ENCODE results near the gene TECTB.

TECTB gene

DNA sequence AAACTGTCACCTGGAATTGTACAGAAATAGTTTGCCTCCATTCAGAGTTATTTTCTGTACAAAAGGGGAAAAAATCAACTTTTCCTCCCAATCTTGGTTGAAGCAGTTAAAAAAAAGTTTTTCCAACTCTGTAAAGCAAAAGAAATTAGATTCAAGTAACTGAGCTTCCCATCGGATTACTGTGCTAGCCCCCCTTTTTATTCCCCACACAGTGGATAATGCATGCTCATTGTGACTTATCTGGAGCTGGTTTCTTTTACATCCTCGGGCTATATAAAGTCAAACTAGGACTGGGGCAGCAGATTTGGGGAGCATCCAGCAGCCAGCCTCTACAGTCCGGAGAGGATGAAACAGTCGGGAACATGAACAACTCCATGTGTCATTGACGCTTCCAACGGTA, at the start of gene TECTB:
TECTB (plus strand) TSS at position 301 of the 400 bp plus-strand sequence. CDS start 335 bp downstream, outside the sequence.
- Histone ChIP-seq H3K9me3 (ENCODE audit: low read length) (no peaks in the 10 kb centered on the region), H3K9ac (ENCODE audit: low read length) (no peak within 1 kb of the TSS), H3K27me3 (ENCODE audit: control insufficient read depth in 1 of 2, insufficient read depth in 2 of 2, low read length in 2 of 2) (no peaks in the 10 kb centered on the region), H3K36me3 (ENCODE audit: insufficient read depth, low read length) (no peaks in the 10 kb centered on the region), H3K27ac (ENCODE audit: low read depth, low read length) (no peak within 1 kb of the TSS), H3K4me3 (ENCODE audit: low read depth in 1 of 2, low read length in 2 of 2) (no peak within 1 kb of the TSS), H3K4me1 (ENCODE audit: insufficient read depth, low read length) (no peaks in the 10 kb centered on the region)

DNA sequence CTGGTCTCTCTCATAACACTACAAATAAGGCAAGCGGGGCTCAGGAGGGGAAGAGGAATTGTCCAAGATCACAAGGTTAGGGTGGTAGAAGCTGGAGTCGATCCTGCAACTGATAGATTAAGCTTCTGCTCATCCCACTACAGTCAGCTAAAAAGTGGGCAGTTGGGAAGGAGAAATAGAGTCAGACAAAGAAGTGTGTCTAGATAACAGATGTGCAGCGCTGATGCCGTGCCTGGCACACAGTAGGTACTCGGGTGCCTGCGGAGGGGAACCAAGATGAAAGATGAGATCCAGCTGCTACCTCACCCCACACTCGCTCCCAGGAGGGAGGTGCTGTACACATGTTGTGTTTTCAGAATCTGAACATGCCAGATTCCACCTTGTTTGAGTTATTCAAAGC, 48.1 kb upstream of the TECTB start:
- Histone ChIP-seq H3K9me3 (ENCODE audit: low read length) (no peaks in the 10 kb centered on the region), H3K9ac (ENCODE audit: low read length) (no peak overlapping the region), H3K27ac (ENCODE audit: low read depth, low read length) (no peak overlapping the region), H3K36me3 (ENCODE audit: insufficient read depth, low read length) (no peaks in the 10 kb centered on the region), H3K4me1 (ENCODE audit: insufficient read depth, low read length) (no peaks in the 10 kb centered on the region), H3K4me3 (ENCODE audit: low read depth in 1 of 2, low read length in 2 of 2) (no peak overlapping the region), H3K27me3 (ENCODE audit: control insufficient read depth in 1 of 2, insufficient read depth in 2 of 2, low read length in 2 of 2) (no peaks in the 10 kb centered on the region)

DNA sequence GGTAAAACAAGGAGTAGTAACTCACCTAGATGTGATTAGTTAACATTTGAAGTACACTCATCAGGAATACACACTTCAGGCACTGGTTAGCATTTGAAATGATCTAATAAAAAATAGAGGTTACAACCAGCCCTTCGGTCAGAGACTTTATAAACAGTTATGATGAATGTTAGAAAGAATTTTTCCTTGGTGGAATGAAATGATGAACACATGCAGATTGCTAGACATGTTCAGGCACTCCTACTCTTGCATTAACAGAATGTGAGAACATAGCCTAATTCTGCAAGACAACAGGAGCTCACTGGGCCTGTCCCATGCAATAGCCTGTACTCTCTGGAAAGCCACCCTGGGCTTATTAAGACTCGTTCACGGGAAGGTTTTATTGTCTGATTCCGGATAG, 47.3 kb upstream of the TECTB start:
- Histone ChIP-seq H3K36me3 (ENCODE audit: insufficient read depth, low read length) (no peaks in the 10 kb centered on the region), H3K9me3 (ENCODE audit: low read length) (no peaks in the 10 kb centered on the region)

DNA sequence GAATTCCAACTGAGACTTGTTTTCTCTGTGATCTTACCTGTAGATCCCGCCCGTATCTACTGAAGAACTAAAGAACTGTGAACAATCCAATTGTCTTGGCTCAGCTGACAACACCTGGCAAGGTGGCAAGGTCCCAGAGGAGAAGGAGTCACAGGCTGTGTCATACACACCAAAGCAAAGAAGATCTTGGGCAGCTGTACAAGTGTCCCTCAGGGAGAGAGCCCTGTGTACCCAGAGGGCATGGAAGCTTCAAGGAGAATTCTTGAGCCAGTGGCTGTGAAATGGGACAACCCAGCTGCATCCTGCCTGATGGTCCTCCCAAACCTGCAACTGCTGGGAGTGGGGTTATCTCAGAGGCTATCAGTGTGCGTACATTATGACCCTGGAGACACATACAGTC, 46.7 kb upstream of the TECTB start:
- Histone ChIP-seq H3K9me3 (ENCODE audit: low read length) (no peaks in the 10 kb centered on the region), H3K9ac (ENCODE audit: low read length) (no peak overlapping the region), H3K27me3 (ENCODE audit: control insufficient read depth in 1 of 2, insufficient read depth in 2 of 2, low read length in 2 of 2) (no peaks in the 10 kb centered on the region), H3K27ac (ENCODE audit: low read depth, low read length) (no peak overlapping the region), H3K4me3 (ENCODE audit: low read depth in 1 of 2, low read length in 2 of 2) (no peak overlapping the region), H3K36me3 (ENCODE audit: insufficient read depth, low read length) (no peaks in the 10 kb centered on the region), H3K4me1 (ENCODE audit: insufficient read depth, low read length) (no peaks in the 10 kb centered on the region)

More for the DNA sequence above, 47.3 kb upstream of the TECTB start:
- Histone ChIP-seq H3K4me3 (ENCODE audit: low read depth in 1 of 2, low read length in 2 of 2) (no peak overlapping the region), H3K4me1 (ENCODE audit: insufficient read depth, low read length) (no peaks in the 10 kb centered on the region), H3K27me3 (ENCODE audit: control insufficient read depth in 1 of 2, insufficient read depth in 2 of 2, low read length in 2 of 2) (no peaks in the 10 kb centered on the region), H3K9ac (ENCODE audit: low read length) (no peak overlapping the region), H3K27ac (ENCODE audit: low read depth, low read length) (no peak overlapping the region)

DNA sequence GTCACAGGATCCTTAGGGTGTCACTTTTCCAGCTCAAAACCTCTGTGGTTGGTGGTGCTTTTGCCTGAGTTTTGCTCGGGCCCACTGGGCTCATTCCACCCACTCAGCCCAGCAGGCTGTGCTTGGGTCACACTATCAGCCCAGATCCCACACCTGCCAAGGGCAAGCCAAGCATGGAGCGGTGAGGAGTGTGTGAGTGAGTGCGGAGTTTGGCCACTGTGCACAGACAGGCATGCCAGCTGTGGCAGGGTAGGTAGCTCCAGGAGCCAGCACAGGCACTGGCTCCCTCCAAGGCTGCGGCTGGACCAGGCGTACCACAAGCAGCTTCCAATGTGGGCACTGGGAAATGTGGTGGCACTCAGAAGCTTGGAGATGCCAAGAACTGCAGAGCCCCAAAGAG, 43.9 kb upstream of the TECTB start:
- H3K9ac ChIP-seq (ENCODE audit: low read length): no peak overlapping the region
- no peak overlapping the region for H3K27ac ChIP-seq (ENCODE audit: low read depth, low read length)
- no peaks in the 10 kb centered on the region for H3K4me1 ChIP-seq (ENCODE audit: insufficient read depth, low read length)
- H3K27me3 ChIP-seq (ENCODE audit: control insufficient read depth in 1 of 2, insufficient read depth in 2 of 2, low read length in 2 of 2): no peaks in the 10 kb centered on the region
- no peaks in the 10 kb centered on the region for H3K36me3 ChIP-seq (ENCODE audit: insufficient read depth, low read length)
- H3K9me3 ChIP-seq (ENCODE audit: low read length): no peaks in the 10 kb centered on the region
- no peak overlapping the region for H3K4me3 ChIP-seq (ENCODE audit: low read depth in 1 of 2, low read length in 2 of 2)

DNA sequence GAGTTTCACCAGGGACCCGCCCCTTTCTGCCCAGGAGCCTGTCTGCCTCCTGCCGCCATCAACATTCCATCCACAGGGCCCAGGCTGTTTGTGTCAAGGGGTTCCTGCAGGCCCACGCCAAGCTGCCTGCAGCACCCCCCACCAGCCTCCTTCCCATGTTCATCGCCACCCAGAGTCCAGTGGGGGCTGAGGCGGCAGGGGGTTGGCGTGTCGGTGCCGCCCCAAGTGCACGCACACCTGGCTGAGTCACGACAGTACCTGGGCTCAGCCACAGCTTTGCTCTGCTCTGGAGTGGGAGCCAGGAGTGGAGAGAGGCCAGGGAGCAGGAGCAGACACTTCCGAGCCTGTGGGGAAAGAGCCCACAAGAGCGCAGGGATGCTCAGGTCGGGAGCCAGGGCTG, 42.8 kb upstream of the TECTB start:
- H3K9me3 ChIP-seq (ENCODE audit: low read length): no peaks in the 10 kb centered on the region
- H3K4me1 ChIP-seq (ENCODE audit: insufficient read depth, low read length): no peaks in the 10 kb centered on the region
- H3K36me3 ChIP-seq (ENCODE audit: insufficient read depth, low read length): no peaks in the 10 kb centered on the region
- no peak overlapping the region for H3K4me3 ChIP-seq (ENCODE audit: low read depth in 1 of 2, low read length in 2 of 2)
- no peak overlapping the region for H3K9ac ChIP-seq (ENCODE audit: low read length)
- H3K27me3 ChIP-seq (ENCODE audit: control insufficient read depth in 1 of 2, insufficient read depth in 2 of 2, low read length in 2 of 2): no peaks in the 10 kb centered on the region
- no peak overlapping the region for H3K27ac ChIP-seq (ENCODE audit: low read depth, low read length)

DNA sequence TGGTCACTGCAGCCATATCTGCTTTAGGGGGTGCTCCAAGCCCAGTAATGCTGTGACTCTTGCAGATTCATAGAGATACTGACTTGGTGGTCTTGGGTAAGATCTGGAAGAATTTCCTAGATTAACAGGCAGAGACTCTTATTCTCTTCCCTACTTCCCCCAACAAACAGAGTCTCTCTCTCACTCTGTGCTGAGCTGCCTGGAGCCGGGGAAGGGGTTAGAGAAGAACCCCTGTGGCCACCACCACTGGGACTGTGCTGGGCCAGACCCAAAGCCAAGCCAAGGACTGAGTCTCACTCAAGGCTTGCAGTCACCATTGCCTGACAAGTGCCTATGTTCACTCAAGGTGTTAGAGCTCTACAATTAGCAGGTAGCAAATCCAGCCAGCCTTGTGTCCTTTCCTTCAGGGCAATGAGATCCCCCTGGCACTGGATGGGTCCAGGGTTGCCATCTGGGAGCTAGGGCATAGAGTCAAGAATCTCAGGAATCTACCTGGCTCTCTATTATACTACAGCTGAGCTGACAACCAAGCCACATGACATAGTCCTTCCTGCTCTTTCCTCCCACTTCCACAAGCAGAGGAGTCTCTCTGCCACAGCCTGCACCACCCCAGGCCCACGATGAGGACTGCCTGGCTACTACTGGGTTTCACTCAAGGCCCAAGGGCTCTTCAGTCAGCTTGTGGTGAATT, 41.4 kb upstream of the TECTB start:
- Histone ChIP-seq H3K9ac (ENCODE audit: low read length) (no peak overlapping the region), H3K36me3 (ENCODE audit: insufficient read depth, low read length) (no peaks in the 10 kb centered on the region), H3K27ac (ENCODE audit: low read depth, low read length) (no peak overlapping the region), H3K4me3 (ENCODE audit: low read depth in 1 of 2, low read length in 2 of 2) (no peak overlapping the region), H3K27me3 (ENCODE audit: control insufficient read depth in 1 of 2, insufficient read depth in 2 of 2, low read length in 2 of 2) (no peaks in the 10 kb centered on the region), H3K9me3 (ENCODE audit: low read length) (no peaks in the 10 kb centered on the region), H3K4me1 (ENCODE audit: insufficient read depth, low read length) (no peaks in the 10 kb centered on the region)

DNA sequence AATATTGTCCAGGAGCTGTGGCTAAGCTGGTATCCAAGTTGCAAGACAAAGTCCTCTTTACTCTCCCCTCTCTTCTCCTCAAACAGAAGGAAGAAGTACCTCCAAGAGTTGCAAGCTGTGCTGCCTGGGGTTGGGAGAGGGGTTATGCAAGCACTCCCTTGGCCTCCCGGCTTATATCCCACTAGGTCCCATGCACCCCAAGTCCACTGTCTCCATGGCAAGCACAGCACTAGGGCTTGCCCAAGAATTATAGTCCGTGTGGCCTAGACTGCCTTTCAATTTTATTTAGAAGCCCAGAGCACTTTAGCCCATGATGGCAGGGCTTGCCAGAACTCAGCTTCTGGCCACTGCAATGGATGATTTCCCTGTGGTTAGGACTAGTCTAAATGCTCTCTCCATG, 40.4 kb upstream of the TECTB start:
- no peaks in the 10 kb centered on the region for H3K4me1 ChIP-seq (ENCODE audit: insufficient read depth, low read length)
- H3K4me3 ChIP-seq (ENCODE audit: low read depth in 1 of 2, low read length in 2 of 2): no peak overlapping the region
- no peak overlapping the region for H3K27ac ChIP-seq (ENCODE audit: low read depth, low read length)
- no peak overlapping the region for H3K9ac ChIP-seq (ENCODE audit: low read length)
- no peaks in the 10 kb centered on the region for H3K9me3 ChIP-seq (ENCODE audit: low read length)
- no peaks in the 10 kb centered on the region for H3K27me3 ChIP-seq (ENCODE audit: control insufficient read depth in 1 of 2, insufficient read depth in 2 of 2, low read length in 2 of 2)
- H3K36me3 ChIP-seq (ENCODE audit: insufficient read depth, low read length): no peaks in the 10 kb centered on the region

DNA sequence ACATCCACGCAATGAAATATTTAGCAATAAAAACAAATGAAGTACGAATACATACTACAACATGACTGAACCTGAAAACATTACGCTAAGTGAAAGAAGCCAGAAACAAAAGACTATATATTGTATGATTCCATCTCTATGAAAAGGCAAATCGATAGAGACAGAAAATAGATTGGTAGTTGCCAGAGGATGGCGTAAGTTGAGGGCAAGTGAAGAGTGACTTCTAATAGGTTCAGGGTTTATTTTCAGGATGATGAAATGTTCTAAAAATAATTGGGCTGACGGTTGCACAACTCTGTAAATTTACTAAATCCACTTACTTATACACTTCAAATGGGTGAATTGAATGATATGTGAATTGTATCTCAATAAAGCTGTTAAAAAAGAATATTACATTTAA, 39.5 kb upstream of the TECTB start:
- H3K27me3 ChIP-seq (ENCODE audit: control insufficient read depth in 1 of 2, insufficient read depth in 2 of 2, low read length in 2 of 2): no peaks in the 10 kb centered on the region
- no peaks in the 10 kb centered on the region for H3K4me1 ChIP-seq (ENCODE audit: insufficient read depth, low read length)
- no peak overlapping the region for H3K4me3 ChIP-seq (ENCODE audit: low read depth in 1 of 2, low read length in 2 of 2)
- no peaks in the 10 kb centered on the region for H3K36me3 ChIP-seq (ENCODE audit: insufficient read depth, low read length)
- H3K27ac ChIP-seq (ENCODE audit: low read depth, low read length): no peak overlapping the region
- no peak overlapping the region for H3K9ac ChIP-seq (ENCODE audit: low read length)
- no peaks in the 10 kb centered on the region for H3K9me3 ChIP-seq (ENCODE audit: low read length)

DNA sequence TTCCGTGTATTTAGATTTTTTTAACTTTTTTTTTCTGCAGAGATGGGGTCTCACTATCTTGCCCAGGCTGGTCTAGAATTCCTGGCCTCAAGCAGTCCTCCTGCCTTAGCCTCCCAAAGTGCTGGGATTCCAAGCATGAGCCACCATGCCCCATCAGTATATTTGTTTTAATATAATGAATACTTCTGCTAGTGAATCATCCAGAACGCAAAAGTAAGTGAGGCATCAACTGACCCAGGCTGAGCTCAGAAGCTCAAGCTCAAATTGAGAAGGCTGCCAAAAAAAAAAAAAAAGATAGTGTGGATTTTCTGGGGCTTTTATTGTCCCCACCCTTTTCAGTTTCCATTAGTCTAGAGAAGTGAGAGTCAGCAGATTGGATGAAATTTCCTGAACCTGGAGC, 39.0 kb upstream of the TECTB start:
- Histone ChIP-seq H3K9ac (ENCODE audit: low read length) (no peak overlapping the region), H3K36me3 (ENCODE audit: insufficient read depth, low read length) (no peaks in the 10 kb centered on the region), H3K9me3 (ENCODE audit: low read length) (peaks cover 4% of the 10 kb centered on the region), H3K27me3 (ENCODE audit: control insufficient read depth in 1 of 2, insufficient read depth in 2 of 2, low read length in 2 of 2) (no peaks in the 10 kb centered on the region), H3K4me1 (ENCODE audit: insufficient read depth, low read length) (no peaks in the 10 kb centered on the region), H3K27ac (ENCODE audit: low read depth, low read length) (no peak overlapping the region), H3K4me3 (ENCODE audit: low read depth in 1 of 2, low read length in 2 of 2) (no peak overlapping the region)

DNA sequence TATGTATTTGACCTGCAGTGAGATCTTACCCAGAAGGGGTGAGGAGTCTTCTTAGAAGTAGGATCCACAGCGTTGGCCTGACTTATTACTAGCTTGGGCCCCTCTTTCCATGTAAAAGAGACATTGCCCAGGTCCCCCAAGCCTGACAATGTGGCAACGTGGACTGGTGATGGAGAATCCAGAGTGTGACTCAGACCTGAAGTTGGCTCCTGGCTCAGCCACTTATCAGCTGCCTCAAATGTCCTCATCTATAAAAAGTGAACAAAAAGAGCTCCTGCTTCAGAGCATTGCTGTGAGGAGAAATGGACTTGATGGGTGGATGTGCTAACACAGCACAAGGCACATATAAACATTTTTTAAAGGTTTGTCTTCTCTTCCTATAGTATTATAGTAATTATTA, 35.4 kb upstream of the TECTB start:
- no peaks in the 10 kb centered on the region for H3K36me3 ChIP-seq (ENCODE audit: insufficient read depth, low read length)
- no peaks in the 10 kb centered on the region for H3K27me3 ChIP-seq (ENCODE audit: control insufficient read depth in 1 of 2, insufficient read depth in 2 of 2, low read length in 2 of 2)
- H3K27ac ChIP-seq (ENCODE audit: low read depth, low read length): no peak overlapping the region
- no peak overlapping the region for H3K9ac ChIP-seq (ENCODE audit: low read length)
- H3K4me3 ChIP-seq (ENCODE audit: low read depth in 1 of 2, low read length in 2 of 2): no peak overlapping the region
- peaks cover 8% of the 10 kb centered on the region for H3K9me3 ChIP-seq (ENCODE audit: low read length)
- no peaks in the 10 kb centered on the region for H3K4me1 ChIP-seq (ENCODE audit: insufficient read depth, low read length)

DNA sequence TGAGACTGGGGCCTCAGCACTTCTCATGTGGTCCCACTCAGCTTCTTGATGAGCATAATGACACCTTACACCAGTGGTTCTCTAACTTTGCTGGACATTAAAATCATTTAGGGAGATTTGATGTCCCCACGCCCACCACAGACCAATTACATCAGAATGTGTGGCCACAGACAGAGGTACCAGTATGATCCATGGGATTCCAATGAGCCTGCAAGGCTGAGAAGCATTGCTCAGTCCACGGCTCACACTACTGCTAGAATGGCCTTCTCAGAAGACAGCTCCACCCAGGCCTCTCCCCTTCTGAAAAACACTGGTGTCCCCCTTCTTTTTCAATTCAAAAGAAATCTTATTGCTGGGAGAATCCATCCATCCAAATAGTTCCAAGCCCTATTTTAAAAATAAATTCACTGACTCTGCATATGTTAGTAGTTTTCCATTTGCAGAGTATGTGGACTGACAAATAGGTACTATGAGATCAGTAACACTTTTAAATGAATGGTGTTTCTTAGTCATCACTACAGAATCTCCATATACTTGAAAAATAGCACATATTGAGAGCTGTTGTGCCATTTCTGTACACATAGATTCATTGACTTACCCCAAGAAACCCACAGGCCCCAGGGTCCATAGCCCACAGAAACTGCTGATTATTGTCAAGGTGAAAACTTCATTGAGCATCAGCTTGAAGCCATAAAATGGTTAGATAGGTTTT, 34.5 kb upstream of the TECTB start:
- Histone ChIP-seq H3K9me3 (ENCODE audit: low read length) (peaks cover 8% of the 10 kb centered on the region), H3K9ac (ENCODE audit: low read length) (no peak overlapping the region), H3K4me3 (ENCODE audit: low read depth in 1 of 2, low read length in 2 of 2) (no peak overlapping the region), H3K27me3 (ENCODE audit: control insufficient read depth in 1 of 2, insufficient read depth in 2 of 2, low read length in 2 of 2) (no peaks in the 10 kb centered on the region), H3K4me1 (ENCODE audit: insufficient read depth, low read length) (no peaks in the 10 kb centered on the region), H3K27ac (ENCODE audit: low read depth, low read length) (no peak overlapping the region), H3K36me3 (ENCODE audit: insufficient read depth, low read length) (no peaks in the 10 kb centered on the region)

Data from muscle layer of colon (tissue), 2 donors.